Neural progenitor cell (in vitro differentiated cells): ENCODE results near the gene TBC1D30. TPM values are rescaled to one million over a fixed set of nuclear protein-coding genes. Genes with fewer than 3 reads are reported as not detected.
A peak's percentile ranks its signal among the peaks of the same experiment; 100 is the strongest.

Experiments used
- DNase-seq: peaks from one replicate; pipeline ENCODE4 v3.0.0-alpha.2; 2016; ENCODE audit warnings: low spot score
- H2AFZ ChIP-seq: fragments of 200-600 bp; sonication (generic); replicated peaks from 2 replicates; pipeline ENCODE4 v1.6.1; 2016; ENCODE audit warnings: antibody characterized with exemption
- H3F3A ChIP-seq: fragments of 200-600 bp; sonication (generic); 2 replicates; pipeline ENCODE4 v1.6.1; 2016; ENCODE audit warnings: antibody characterized with exemption, low read depth
- H3K27ac ChIP-seq: fragments of 200-600 bp; sonication (generic); 2 replicates; pipeline ENCODE4 v1.5.1; 2016; ENCODE audit warnings: mild to moderate bottlenecking
- H3K27me3 ChIP-seq: fragments of 200-600 bp; sonication (generic); 2 replicates; pipeline ENCODE4 v1.6.1; 2016; ENCODE audit warnings: mild to moderate bottlenecking, moderate library complexity
- H3K36me3 ChIP-seq: fragments of 200-600 bp; sonication (generic); 2 replicates; pipeline ENCODE4 v1.5.1; 2016
- H3K4me1 ChIP-seq: fragments of 200-600 bp; sonication (generic); 2 replicates; pipeline ENCODE4 v1.6.1; 2016; ENCODE audit warnings: mixed run types
- H3K4me2 ChIP-seq: fragments of 200-600 bp; sonication (generic); 2 replicates; pipeline ENCODE4 v1.6.1; 2016
- H3K4me3 ChIP-seq: fragments of 200-600 bp; sonication (generic); 2 replicates; pipeline ENCODE4 v1.5.1; 2016
- H3K79me2 ChIP-seq: fragments of 200-600 bp; sonication (generic); 2 replicates; pipeline ENCODE4 v1.6.1; 2016; ENCODE audit warnings: low read depth
- H3K9ac ChIP-seq: fragments of 200-600 bp; sonication (generic); 2 replicates; pipeline ENCODE4 v1.6.1; 2016
- H3K9me3 ChIP-seq: fragments of 200-600 bp; sonication (generic); 2 replicates; pipeline ENCODE4 v1.5.1; 2016; ENCODE audit warnings: low read depth
- H4K20me1 ChIP-seq: fragments of 200-600 bp; sonication (generic); 2 replicates; pipeline ENCODE4 v1.6.1; 2016; ENCODE audit warnings: low read depth
- H3K27ac Mint-ChIP-seq: 3 replicates; pipeline ENCODE4 v1.8.0; 2021; ENCODE audit warnings: mixed read lengths
- H3K27me3 Mint-ChIP-seq: 2 replicates; pipeline ENCODE4 v1.8.0; 2022; ENCODE audit warnings: low read depth, mild to moderate bottlenecking, inconsistent platforms, moderate library complexity, mixed read lengths; ENCODE audit not compliant: insufficient read depth
- H3K36me3 Mint-ChIP-seq: 3 replicates; pipeline ENCODE4 v1.8.0; 2021; ENCODE audit warnings: mixed read lengths
- H3K4me1 Mint-ChIP-seq: 3 replicates; pipeline ENCODE4 v1.8.0; 2021; ENCODE audit warnings: mixed read lengths
- H3K4me3 Mint-ChIP-seq: 3 replicates; pipeline ENCODE4 v1.8.0; 2021; ENCODE audit warnings: mild to moderate bottlenecking, moderate library complexity, mixed read lengths
- H3K9me3 Mint-ChIP-seq: 3 replicates; pipeline ENCODE4 v1.8.0; 2020; ENCODE audit warnings: mixed read lengths
- EZH2 ChIP-seq: fragments of 200-600 bp; sonication (generic); IDR thresholded peaks from 2 replicates; pipeline ENCODE4 v1.6.1; 2017; ENCODE audit warnings: antibody characterized with exemption, mild to moderate bottlenecking, moderate library complexity
- EZH2phosphoT487 ChIP-seq: fragments of 200-600 bp; sonication (generic); IDR thresholded peaks from 2 replicates; pipeline ENCODE4 v1.6.1; 2017; ENCODE audit warnings: antibody characterized with exemption
- total RNA-seq: library from RNA; depleted of rRNA; stranded (reverse); fragments of >200 nt; gene quantifications from 2 replicates; pipeline ENCODE4 v1.2.3, GENCODE V29; 2015; ENCODE audit warnings: low replicate concordance
- TF ChIP-seq, protein P1 (sequence below): fragments of 200-600 bp; sonication (generic); IDR thresholded peaks from 2 replicates; pipeline ENCODE4 v1.5.1; 2017; ENCODE audit warnings: antibody characterized with exemption, mild to moderate bottlenecking

Gene TBC1D30
- total RNA-seq, 1 donor from 2014 or later, result 9.7 TPM

DNA sequence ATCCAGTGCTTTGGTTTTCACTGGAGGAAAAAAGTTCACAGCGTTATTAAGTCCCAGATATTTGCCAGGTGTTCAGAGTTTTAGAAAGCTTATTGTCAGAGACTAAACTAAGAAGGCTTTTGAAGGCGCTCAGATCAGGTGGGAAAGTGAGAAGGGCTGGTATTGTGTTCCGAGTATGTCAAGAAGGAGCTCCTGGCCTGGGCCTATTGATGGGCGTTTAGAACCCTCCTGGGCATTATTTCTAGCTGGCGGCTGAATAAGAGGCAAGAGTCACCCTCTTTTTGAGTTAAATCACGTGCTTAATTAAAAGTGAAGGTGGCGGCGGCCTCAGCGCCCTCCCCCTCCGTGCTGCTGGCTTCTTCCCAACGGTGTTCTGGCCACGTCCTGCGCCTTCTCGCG, 44.3 kb upstream of the TBC1D30 start:
- Histone ChIP-seq H3K36me3 (no peaks in the 10 kb centered on the region), H3K27me3 (peaks cover 57% of the 10 kb centered on the region), H2AFZ (peak overlapping the region; percentile 88), H3K4me3 (peak overlapping the region; percentile 54), H3K9me3 (peaks cover 9% of the 10 kb centered on the region), H3F3A (peaks cover 39% of the 10 kb centered on the region), H4K20me1 (peaks cover 7% of the 10 kb centered on the region), H3K9ac (no peak overlapping the region), H3K4me1 (peaks cover 37% of the 10 kb centered on the region), H3K4me2 (peak overlapping the region; percentile 74), H3K27ac (no peak overlapping the region), H3K79me2 (no peaks in the 10 kb centered on the region)
- Mint-ChIP-seq H3K4me3 (peak overlapping the region; percentile 82), H3K27me3 (peaks cover 43% of the 10 kb centered on the region), H3K36me3 (peaks cover 2% of the 10 kb centered on the region), H3K4me1 (peaks cover 21% of the 10 kb centered on the region), H3K9me3 (peaks cover 19% of the 10 kb centered on the region), H3K27ac (no peak overlapping the region)
- DNase-seq, result peak; percentile 65
- TF ChIP-seq EZH2phosphoT487, result no peak
- TF ChIP-seq, protein P1, sequence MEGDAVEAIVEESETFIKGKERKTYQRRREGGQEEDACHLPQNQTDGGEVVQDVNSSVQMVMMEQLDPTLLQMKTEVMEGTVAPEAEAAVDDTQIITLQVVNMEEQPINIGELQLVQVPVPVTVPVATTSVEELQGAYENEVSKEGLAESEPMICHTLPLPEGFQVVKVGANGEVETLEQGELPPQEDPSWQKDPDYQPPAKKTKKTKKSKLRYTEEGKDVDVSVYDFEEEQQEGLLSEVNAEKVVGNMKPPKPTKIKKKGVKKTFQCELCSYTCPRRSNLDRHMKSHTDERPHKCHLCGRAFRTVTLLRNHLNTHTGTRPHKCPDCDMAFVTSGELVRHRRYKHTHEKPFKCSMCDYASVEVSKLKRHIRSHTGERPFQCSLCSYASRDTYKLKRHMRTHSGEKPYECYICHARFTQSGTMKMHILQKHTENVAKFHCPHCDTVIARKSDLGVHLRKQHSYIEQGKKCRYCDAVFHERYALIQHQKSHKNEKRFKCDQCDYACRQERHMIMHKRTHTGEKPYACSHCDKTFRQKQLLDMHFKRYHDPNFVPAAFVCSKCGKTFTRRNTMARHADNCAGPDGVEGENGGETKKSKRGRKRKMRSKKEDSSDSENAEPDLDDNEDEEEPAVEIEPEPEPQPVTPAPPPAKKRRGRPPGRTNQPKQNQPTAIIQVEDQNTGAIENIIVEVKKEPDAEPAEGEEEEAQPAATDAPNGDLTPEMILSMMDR, result no peak
- no peak for TF ChIP-seq EZH2

DNA sequence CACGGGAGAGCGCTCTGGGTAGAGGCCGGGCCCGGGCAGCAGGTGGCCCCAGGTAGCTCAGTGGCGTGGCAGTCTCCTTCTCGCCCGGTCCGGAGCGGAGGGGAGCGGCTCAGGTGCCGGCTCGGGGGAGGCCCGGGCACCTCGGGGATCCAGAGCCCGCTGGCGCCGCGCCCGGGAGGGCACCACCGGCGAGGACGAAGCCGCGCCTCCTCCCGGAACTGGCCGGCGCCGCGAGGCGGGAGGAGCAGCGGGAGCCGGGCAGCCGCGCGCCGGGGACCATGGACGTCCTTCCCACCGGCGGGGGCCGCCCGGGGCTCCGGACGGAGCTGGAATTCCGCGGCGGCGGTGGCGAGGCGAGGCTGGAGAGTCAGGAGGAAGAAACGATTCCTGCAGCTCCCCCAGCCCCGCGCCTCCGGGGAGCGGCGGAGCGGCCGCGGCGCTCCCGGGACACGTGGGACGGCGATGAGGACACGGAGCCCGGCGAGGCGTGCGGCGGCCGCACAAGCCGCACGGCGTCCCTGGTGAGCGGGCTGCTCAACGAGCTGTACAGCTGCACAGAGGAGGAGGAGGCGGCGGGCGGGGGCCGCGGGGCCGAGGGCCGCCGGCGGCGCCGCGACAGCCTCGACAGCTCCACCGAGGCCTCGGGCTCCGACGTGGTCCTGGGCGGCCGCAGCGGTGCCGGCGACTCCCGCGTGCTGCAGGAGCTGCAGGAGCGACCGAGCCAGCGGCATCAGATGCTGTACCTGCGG, 43.7 kb upstream of the TBC1D30 start:
- Histone ChIP-seq H2AFZ (peak overlapping the region; percentile 88), H3K27me3 (peaks cover 57% of the 10 kb centered on the region)

DNA sequence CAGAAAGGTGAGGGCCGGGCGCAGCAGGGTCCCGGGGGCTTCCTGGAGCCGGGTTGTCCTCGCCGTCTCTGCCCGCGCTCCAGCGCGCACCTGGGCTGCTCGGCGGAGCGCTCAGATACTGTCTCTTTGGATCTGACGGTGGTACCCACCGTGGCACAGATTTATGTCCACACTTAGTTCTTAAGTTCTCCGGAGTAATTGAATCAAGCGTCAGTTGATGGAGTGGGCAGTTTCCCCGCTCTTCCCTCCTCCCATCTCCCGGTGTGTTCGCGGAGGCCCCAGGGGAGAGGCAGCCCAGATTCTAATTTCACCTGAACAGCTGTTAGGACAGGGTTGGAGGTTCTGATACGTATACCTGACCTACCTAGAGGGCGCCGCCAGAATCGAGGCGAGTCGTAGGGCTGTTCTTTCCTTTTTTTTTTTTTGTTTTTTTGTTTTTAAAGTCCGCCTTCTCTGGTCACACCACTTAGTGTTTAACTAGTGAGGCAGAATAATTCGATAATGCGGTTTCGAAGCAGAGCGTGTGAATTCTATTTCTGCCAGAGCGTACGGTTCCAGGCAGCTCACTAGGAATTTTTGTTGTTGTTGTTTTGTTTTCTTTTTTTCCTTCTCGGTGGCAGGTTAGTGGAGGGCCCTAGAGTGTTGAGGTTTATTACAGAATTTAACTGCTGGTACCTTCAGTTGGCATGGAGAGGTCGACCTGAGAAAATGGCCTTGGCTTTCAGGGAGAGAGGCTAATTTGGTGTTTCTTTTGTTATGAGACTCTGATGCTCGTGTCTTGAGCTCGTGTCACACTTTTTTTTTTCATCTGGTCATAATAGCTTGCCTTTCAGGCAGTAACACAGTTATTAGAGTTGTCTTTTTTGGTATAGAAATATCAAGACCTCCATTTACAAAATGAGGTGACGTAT, 42.9 kb upstream of the TBC1D30 start:
- Histone ChIP-seq H3K4me2 (peak overlapping the region; percentile 74), H3K9ac (no peak overlapping the region), H2AFZ (peak overlapping the region; percentile 88), H3K36me3 (no peaks in the 10 kb centered on the region), H3K27me3 (peaks cover 57% of the 10 kb centered on the region), H3K27ac (no peak overlapping the region), H3K4me3 (peak overlapping the region; percentile 54), H3K9me3 (no peaks in the 10 kb centered on the region), H3F3A (peaks cover 39% of the 10 kb centered on the region), H3K79me2 (no peaks in the 10 kb centered on the region), H4K20me1 (peaks cover 7% of the 10 kb centered on the region), H3K4me1 (peaks cover 37% of the 10 kb centered on the region)
- Mint-ChIP-seq H3K27me3 (peaks cover 43% of the 10 kb centered on the region), H3K4me1 (peaks cover 21% of the 10 kb centered on the region), H3K4me3 (peak overlapping the region; percentile 88), H3K9me3 (peaks cover 5% of the 10 kb centered on the region), H3K36me3 (peaks cover 2% of the 10 kb centered on the region), H3K27ac (no peak overlapping the region)
- no peak for TF ChIP-seq EZH2phosphoT487
- TF ChIP-seq, protein P1, result peak; percentile 14
- TF ChIP-seq EZH2, result peak; percentile 66
- DNase-seq, result peak; percentile 85

More for the DNA sequence above, 43.7 kb upstream of the TBC1D30 start:
- Histone ChIP-seq H3F3A (peaks cover 39% of the 10 kb centered on the region), H3K9ac (no peak overlapping the region), H4K20me1 (peaks cover 7% of the 10 kb centered on the region), H3K36me3 (no peaks in the 10 kb centered on the region), H3K4me2 (peak overlapping the region; percentile 74), H3K9me3 (peaks cover 7% of the 10 kb centered on the region), H3K79me2 (no peaks in the 10 kb centered on the region), H3K4me3 (peak overlapping the region; percentile 54), H3K27ac (no peak overlapping the region), H3K4me1 (peaks cover 37% of the 10 kb centered on the region)
- peak; percentile 81 for DNase-seq
- peaks cover 2% of the 10 kb centered on the region for H3K36me3 Mint-ChIP-seq
- H3K27ac Mint-ChIP-seq, result no peak overlapping the region
- H3K27me3 Mint-ChIP-seq, result peaks cover 43% of the 10 kb centered on the region
- TF ChIP-seq, protein P1, result peak; percentile 17
- TF ChIP-seq EZH2phosphoT487 (peak; percentile 38), EZH2 (peak; percentile 33)
- H3K9me3 Mint-ChIP-seq, result peaks cover 14% of the 10 kb centered on the region
- peak overlapping the region; percentile 88 for H3K4me3 Mint-ChIP-seq
- H3K4me1 Mint-ChIP-seq, result peaks cover 21% of the 10 kb centered on the region
